Ramos (cell line): ENCODE measurements around the gene SNX18.
"Not testable (repeated sequence)": the region's sequence is repeated elsewhere in the genome, so short reads cannot be mapped to it uniquely, and the experiment has no call there.

ENCODE experiments used
- in situ Hi-C: fragments of 300-500 bp; cut with MboI; formaldehyde crosslinking; loops from one replicate; pipeline ENCODE4 v1.14.3; 2022; ENCODE audit warnings: low sequenced_read_pairs; ENCODE audit not compliant: unreplicated experiment

The SNX18 gene

DNA sequence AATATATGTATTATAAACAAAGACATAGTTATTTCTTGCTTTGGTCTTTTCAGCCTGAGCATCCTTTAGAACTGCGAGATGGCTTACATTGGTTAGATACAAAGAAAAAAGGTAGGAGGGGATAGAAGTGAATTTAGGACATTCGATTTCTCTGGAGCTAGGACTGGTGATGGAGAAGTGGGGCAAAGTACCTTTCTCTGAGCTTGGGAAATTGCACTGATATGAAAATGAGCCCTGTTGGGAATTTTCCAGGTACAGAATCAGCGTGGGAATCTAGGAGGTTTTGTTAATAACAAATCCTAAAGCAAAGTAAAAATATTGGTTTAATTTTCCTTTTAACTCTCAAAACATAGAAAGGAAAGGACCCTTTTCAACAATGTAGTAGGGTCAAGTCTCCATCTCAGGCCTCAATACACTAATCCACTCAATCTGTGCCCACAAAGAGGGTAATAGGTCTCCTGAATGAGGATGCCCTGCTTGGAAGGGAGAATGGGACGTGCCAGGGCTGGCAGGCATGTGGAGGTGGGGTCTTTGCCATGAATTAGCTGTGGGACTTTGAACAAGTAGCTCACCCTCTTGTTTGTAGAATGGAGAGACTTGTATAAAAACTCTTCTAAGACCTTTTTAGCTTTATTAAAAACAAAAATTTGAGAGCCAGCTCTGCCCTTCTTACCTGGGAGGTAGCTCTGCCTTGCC lies 17.7 kb downstream of the SNX18 start:
- in situ Hi-C loops = no loop called here

DNA sequence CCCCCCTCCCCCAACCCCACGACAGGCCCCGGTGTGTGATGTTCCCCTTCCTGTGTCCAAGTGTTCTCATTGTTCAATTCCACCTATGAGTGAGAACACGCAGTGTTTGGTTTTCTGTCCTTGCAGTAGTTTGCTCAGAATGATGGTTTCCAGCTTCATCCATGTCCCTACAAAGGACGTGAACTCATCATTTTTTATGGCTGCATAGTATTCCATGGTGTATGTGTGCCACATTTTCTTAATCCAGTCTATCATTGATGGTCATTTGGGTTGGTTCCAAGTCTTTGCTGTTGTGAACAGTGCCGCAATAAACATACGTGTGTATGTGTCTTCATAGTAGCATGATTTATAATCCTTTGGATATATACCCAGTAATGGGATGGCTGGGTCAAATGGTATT lies 18.8 kb downstream of the SNX18 start:
- in situ Hi-C loops = not testable (repeated sequence)

DNA sequence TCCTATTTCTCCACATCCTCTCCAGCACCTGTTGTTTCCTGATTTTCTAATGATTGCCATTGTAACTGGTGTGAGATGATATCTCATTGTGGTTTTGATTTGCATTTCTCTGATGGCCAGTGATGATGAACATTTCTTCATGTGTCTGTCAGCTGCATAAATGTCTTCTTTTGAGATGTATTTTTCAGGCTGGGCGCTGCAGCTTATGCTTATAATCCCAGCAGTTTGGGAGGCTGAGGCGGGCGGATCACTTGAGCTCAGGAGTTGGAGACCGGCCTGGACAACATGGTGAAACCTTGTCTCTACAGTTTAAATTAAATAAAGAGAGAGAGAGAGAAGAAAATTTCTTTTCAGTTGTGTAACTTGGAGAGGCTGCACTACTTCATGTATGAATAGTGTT lies 19.3 kb downstream of the SNX18 start:
- in situ Hi-C loops = not testable (repeated sequence)

DNA sequence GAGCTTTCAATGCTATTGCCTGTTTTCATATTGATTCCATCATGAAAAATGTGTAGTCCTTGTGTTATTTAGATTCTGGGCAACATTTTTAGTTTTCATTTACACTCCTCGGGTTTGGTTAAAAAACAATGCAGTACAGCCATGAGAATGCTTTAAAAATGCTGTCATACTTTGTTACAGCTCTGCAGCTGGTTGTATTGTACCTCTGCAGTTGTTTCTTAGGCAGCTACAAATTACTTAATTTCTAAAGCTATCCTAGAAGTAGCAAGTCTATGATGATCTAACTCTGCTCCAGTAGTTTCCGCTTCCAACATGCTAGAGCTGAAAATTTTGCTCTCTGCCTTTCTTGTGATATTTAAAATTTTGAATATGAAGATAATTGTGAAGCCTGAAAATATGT lies 20.2 kb downstream of the SNX18 start:
- in situ Hi-C loops = no loop called here

DNA sequence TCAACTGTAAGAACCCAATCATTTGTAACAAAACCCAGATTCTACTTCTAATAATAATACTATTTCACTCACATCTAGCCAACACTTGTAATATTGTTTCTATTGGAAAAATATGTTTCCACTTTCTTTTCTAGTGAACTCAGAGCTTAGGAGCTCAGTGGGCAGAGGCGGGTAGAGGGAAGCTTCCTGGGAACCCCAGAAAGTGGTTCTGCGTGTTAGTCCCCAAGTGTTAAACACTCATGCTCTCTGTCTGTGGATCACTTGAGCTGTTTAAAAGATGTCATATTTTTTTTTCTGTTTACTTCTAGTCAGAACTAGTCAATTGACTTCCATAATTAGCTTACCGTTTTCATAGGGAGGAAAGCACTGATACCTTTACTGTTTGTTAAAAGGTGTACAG lies 20.6 kb downstream of the SNX18 start:
- in situ Hi-C loops = no loop called here

DNA sequence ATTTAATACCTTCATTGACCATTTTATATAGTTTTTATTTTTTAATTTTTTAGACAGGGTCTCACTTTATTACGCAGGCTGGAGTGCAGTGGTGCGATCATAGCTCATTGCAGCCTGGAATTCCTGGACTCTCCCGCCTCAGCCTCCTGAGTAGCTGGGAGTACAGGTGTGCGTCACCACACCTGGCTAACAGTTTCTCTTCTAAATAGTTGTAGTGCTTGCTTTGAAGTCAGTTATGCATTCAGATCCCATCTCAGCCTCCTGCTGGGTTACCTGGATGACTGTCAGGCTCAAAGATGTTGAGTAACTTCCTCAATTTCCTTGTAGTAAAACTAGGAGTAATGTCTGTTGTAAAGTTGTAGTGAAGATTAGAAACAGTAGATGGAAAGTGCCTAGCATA lies 21.4 kb downstream of the SNX18 start:
- in situ Hi-C loops = no loop called here

DNA sequence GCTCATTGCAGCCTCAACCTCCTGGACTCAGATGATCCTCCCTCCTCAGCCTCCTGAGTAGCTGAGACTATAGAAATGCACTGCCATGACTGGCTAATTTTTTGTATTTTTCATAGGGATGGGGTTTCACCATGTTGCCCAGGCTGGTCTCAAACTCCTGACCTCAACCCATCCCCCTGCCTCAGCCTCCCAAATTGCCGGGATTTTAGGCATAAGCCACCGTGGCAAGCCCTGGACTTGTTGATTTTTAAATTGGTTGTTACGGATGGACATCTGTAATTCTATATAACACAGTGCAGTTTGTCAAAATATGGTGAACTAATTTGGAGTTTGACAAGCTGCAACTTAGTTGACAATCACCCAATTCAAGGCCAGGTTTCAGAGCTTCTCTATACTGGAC lies 22.7 kb downstream of the SNX18 start:
- in situ Hi-C loops = no loop called here

DNA sequence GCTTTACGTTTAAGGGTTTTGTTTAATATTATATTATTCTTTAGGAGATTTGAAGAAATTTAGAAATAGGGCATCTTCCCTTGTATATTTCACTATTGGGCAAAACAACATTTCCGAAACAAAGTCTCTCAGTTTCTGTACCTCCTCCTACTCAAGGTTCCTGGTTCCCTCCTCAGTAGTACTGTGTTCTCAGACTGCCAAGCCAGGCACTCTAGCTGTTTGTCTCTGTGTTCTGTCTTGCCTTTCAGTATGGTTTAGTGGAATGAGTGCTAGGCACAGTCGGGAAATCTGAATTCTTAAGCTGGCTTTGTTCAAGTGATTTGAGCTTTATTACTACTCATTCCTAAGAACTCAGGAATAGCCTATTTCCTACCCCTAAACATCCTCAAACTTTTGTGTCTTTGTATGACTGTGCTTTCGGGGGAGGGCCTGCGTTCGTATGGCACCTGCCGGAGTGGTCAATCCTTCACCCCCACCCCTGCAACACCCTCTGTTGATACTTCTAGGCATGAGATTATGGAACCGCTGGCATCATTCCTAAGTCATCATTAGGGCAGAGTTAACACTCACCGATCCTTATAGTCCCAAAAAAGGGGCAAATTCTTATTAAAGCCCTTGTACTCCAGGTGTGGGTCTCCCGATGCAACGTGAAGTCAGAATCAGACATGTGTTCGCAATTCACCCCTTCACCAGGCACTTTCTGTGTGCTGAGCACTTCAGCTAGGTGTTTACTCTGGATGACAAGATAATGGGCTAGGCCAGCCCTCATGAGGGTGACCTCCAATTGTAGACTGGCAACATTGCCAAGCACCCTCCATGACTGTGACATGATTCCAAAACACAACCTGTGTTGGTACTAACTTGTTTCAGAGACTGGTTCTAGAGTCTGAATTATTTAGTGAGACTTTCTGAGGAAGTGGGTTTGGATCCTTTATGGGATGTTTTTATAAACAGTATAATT lies 24.5 kb downstream of the SNX18 start:
- in situ Hi-C loops = no loop called here

DNA sequence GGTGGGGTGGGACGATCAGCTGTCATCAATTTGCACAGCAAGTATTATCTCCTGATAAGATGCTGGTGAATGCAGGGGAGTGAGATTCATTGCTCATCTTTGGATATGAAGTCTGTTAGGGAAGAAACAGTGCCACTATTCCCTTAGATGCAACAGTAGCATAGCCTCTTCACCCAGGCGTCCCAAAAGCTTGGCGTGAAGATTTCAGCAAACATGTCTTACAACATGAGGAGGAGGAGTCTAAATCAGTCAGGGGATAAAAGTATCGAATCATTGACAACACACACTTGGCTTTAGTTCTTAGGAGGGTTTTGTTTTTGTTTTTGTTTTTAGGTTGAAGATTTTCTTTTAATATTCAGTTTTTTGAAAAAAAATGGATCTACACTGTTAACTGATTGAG lies 26.5 kb downstream of the SNX18 start:
- in situ Hi-C loops = no loop called here

DNA sequence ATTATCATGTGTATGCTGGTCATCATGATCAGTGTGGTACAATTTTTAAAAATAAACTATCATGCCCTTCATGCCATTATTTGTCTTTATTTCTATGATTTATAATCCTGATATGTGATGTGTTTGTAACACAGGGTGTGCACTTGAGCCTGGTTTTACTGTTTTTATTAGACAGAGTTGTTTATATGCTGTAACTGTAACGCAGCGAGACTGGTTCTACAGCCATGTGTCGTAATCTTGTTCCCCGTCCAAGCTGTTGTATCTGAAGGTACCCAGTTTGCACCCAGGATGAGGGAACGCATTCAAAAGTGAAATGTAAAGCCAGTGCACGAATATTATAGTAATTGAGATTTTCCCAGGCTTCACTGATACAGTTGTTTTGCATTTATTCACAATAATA lies 28.2 kb downstream of the SNX18 start:
- in situ Hi-C loops = no loop called here

DNA sequence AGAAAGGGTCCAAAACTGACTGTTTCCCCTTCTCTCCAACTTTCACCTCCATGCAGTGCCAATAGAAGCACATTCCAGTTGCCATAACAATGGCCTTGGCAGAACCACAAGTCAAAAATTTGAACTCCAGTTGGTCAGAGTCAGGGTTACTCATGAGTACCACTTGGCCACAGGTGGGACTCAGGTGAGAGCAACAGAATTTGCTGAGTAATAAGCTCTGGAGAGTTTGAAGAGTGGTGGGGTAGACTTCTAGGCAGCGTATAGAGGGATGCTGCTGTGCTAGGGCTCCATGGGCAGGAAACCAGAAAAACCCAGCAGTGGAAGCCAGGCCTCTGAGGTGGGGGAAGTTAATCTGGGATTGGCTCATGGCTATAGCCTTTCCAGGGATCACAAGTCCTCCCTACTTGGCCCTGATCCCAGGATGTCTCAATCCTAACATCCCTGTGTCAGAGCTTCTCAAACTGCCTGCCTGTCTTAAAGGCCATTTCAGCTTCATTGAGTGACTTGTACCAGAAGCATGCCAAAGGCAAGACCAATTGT lies 30.2 kb downstream of the SNX18 start:
- in situ Hi-C loops = no loop called here

DNA sequence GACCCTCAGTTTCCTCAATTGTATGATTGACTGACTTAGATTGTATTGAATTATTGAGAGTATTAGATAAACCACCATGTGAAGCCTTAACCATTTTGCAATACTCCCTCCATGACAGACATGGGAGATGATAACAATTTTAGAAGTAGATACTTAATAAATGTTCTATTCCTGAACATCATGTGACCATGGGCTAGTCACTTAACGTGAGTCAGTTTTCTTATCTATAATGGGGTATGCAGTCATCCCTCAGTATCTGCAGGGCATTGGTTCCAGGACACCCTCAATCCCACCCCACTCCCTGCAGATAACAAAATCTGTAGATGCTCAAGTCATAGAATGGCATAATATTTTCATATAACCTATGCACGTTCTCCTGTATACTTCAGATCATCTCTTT lies 31.0 kb downstream of the SNX18 start:
- in situ Hi-C loops = no loop called here

DNA sequence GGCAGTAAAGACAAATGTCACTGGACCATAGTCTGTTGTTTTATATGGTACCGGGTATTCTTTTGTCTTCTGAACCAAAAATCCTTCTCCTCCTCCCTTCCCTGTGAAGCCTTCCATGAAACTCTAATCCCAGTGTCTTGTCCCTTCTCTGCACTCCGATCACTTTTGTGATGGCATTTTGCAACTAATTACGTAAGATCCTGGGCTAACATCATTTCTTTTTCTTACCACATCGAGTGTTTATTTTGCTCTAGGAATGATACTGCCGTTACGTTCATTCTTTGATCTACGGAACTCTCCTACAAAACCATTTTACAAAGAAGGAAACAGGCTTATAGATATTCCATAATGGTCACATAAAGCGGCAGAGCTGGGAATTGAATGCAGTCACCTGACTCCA lies 33.7 kb downstream of the SNX18 start:
- in situ Hi-C loops = no loop called here

DNA sequence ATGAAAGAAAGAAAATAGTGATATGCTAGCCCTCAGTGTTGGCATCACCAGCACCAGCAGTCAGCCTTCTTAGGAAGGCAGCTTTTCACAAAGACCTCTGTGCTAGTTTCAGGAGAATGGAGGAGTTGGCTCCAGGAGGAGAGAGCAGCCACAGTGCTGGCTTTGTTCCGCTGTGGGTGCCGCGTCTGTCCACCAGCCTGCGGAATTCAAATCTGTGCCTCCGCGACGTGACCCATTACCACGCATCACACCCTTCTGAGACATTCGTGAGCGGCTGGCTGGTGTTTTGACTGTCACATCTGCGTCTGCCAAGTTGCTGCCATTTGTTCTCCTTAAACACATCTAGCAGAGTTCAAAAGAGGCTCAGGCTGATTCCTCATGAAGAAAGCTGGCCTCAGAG lies 34.4 kb downstream of the SNX18 start:
- in situ Hi-C loops = no loop called here

DNA sequence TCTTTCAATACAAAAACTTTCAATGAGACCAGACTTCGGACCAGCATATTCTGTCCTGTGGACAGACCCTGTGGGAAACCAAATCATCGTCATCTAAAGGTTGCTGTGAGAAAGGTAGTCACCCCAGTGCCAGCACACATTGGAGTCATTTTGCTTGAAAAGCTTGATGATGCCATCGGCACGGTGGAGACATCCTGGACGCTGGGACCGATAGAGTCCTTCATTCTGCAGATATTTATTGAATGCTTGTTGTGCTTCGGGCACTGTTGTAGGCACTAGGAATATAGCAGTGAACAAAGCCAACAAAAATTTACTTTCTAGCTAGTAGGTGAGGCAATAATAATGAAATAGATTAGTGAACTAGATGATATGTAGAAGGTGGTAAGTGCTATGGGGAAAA lies 34.9 kb downstream of the SNX18 start:
- in situ Hi-C loops = no loop called here

DNA sequence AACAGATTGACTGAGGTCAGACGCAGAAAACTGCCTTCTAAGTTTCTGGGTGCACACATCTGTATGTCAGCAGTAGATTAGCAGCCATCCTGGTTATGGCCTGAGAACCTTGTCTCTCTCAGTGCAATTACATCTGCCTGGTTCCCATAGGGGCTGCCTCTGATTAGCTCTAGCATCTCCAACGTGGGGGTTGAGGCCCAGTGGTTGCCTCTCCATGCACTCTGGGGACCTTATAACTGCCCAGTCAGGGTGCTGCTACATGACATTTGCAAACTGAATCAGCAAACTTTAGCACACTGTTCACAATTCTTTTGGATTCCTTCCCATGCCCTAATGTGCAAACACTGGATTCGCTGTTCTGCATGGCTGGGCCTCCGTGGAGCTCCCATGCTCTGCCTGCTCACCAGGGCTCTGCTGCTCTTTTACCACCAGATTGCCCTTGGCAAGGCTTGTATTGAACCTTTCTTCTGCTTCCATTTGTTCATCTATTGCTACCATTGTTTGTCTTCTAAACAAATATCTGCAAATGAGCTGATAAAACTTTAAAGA lies 36.2 kb downstream of the SNX18 start:
- in situ Hi-C loops = no loop called here

DNA sequence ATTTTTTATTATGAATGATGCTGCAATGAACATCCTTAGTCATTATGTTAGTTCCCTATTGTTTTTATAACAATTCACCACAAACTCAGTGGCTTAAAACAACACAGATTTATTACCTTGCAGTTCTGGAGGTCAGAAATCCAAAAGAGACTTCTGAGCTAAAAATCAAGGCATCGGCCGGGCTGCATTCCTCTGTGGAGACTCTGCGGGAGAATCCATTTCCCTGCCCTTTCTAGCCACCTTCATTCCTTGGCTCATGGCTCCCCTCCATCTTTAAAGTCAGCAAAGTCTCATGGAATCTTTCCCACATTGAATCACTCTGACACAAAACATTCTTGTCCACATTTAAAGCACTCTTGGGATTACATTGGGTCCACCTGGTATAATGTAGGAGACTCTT lies 38.6 kb downstream of the SNX18 start:
- in situ Hi-C loops = no loop called here

DNA sequence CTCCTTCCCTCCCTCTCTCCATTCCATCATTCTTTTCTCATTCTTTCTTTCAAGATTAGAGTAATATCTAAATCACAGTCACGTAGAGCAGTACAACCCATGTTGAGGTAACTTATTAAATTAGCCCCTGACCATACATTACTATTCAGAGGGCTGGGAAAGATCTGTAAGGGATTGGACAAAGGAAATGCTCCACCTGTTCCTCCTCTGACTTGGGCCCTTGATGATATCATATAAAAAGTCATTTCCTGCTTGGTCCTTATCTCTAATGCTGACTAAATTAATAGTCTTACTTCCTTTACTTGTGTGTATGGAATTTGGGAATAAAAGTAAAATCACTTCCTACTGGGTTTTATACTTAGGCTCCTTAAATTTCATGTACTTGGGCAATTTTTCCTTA lies 40.8 kb downstream of the SNX18 start:
- in situ Hi-C loops = no loop called here

DNA sequence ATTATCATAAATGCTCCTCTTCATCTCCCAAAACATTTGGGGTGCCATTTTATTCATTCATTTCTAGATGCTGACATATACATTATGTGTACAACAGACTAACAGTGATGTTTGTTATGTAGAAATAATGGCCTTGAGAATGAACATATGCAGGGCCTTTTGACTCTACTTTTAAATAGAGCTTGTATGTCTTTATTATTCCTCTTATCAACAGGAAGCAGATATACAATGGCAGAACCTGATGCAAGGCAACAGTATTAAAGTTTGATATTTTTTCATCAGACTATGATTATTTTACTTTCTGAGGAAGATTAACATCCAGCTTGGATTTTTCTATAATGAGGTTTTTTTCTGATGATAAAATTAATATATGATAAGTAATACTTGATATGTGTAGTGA lies 44.1 kb downstream of the SNX18 start:
- in situ Hi-C loops = no loop called here

DNA sequence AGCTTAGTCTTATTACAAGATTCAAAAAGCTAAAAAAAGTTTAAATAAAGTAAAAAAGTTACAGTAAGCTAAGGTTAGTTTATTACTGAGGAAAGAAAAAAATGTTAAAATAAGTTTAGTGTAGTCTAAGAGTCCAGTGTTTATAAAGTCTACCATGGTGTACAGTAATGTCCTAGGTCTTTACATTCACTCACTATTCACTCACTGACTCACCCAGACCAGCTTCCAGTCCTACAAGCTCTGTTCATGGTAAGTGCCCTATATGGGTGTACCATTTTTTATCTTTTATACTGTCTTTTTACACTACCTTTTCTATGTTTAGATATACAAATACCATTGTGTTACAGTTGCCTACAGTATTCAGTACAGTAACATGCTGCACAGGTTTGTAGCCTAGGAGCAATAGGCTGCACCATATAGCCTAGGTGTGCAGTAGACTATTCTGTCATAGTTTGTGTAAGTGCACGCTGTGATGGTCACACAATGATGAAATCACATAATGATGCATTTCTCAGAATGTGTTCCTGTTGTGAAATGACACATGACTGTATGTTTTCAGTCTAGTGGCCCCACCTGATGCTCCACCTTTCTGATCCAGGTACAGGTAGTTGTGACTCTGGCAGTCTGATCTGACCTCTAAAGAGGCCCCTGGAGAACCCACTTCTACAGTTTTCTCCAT lies 45.7 kb downstream of the SNX18 start:
- in situ Hi-C loops = no loop called here

DNA sequence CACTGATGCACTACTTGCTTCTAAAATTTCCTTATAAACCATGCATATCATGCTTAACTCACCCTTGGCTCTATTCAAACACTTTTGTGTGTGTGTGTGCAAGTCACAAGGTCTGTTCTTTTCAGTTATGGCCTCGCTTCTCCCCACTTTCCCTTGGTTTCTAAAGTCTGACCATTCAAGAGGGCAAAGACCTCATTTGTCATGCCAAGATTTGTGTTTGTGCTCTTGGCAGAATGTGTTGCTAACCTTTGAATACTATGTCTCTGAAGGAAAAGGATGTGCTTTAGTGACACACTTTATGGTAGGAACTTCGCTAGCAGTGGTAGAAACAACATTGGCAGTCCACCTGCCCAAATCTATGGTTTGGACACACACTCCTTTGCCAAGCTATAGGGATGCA lies 50.4 kb downstream of the SNX18 start:
- in situ Hi-C loops = no loop called here
